Duodenal mucosa (tissue), 2 donors: ENCODE data around the gene GNAL.
"Not testable (repeated sequence)": the region's sequence is repeated elsewhere in the genome, so short reads cannot be mapped to it uniquely, and the experiment has no call there.

Experiments
- H3K27ac ChIP-seq: one replicate; pipeline ENCODE4 v1.7.0; 2013; ENCODE audit warnings: low read depth, low read length
- H3K27me3 ChIP-seq, 2 donors: one replicate each; pipeline ENCODE4 v1.7.0; 2013; ENCODE audit warnings: low read length in 2 of 2, control low read depth in 1 of 2; ENCODE audit not compliant: insufficient read depth in 2 of 2, control insufficient read depth in 1 of 2
- H3K36me3 ChIP-seq, 2 donors: one replicate each; pipeline ENCODE4 v1.7.0; 2013; ENCODE audit warnings: low read length in 2 of 2, control low read depth in 1 of 2; ENCODE audit not compliant: insufficient read depth in 2 of 2, control insufficient read depth in 1 of 2
- H3K4me1 ChIP-seq, 2 donors: one replicate each; pipeline ENCODE4 v1.7.0; 2013; ENCODE audit warnings: low read length in 2 of 2, control low read depth in 1 of 2; ENCODE audit not compliant: insufficient read depth in 2 of 2, control insufficient read depth in 1 of 2
- H3K4me3 ChIP-seq, 2 donors: one replicate each; pipeline ENCODE4 v1.7.0; 2013; ENCODE audit warnings: low read length in 2 of 2, low read depth in 1 of 2
- H3K9ac ChIP-seq, 2 donors: one replicate each; pipeline ENCODE4 v1.7.0; 2013; ENCODE audit warnings: low read length in 2 of 2, low read depth in 1 of 2
- H3K9me3 ChIP-seq, 2 donors: one replicate each; pipeline ENCODE4 v1.7.0; 2013; ENCODE audit warnings: low read length in 2 of 2, control low read depth in 1 of 2; ENCODE audit not compliant: control insufficient read depth in 1 of 2

GNAL gene

GRCh38 chr18:11688972-11689668 lies at the start of gene GNAL:
Gene GNAL, plus strand, starts transcription at chr18:11689264. Its CDS starts 300 bp downstream, at chr18:11689564.
- Histone ChIP-seq H3K27me3 (peaks cover 9 to 17% of the 10 kb centered on the region in 2 donors), H3K4me3 (peak within 1 kb of the TSS; percentile 62 to 69), H3K9me3 (peaks cover 1 to 2% of the 10 kb centered on the region in 2 donors), H3K36me3 (no peaks in the 10 kb centered on the region), H3K4me1 (peaks cover 0 to 9% of the 10 kb centered on the region in 2 donors), H3K9ac (no peak within 1 kb of the TSS), H3K27ac (no peak within 1 kb of the TSS)

DNA sequence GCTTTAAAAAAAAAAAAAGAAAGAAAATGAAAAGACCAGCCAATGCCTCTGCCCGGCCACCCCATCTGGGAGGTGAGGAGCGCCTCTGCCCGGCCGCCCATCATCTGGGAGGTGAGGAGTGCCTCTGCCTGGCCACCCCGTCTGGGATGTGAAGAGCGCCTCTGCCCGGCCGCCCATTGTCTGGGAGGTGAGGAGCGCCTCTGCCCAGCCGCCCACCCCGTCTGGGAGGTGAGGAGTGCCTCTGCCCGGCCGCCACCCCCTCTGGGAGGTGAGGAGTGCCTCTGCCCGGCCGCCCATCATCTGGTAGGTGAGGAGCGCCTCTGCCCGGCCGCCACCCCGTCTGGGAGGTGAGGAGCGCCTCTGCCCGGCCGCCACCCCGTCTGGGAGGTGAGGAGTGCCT lies 41.8 kb upstream of the GNAL start:
- not testable (repeated sequence) for H3K27ac ChIP-seq, H3K4me1 ChIP-seq

GRCh38 chr18:11647804-11648203 lies 41.3 kb upstream of the GNAL start:
- not testable (repeated sequence) for H3K4me3 ChIP-seq, H3K9me3 ChIP-seq, H3K36me3 ChIP-seq, H3K27me3 ChIP-seq, H3K4me1 ChIP-seq, H3K9ac ChIP-seq, H3K27ac ChIP-seq

More for the DNA sequence above, 41.8 kb upstream of the GNAL start:
- H3K9ac ChIP-seq, H3K27me3 ChIP-seq, H3K4me3 ChIP-seq, H3K9me3 ChIP-seq, H3K36me3 ChIP-seq: not testable (repeated sequence)

- Histone ChIP-seq H3K9me3 (no peaks in the 10 kb centered on the region), H3K36me3 (no peaks in the 10 kb centered on the region), H3K27ac (no peak overlapping the region), H3K4me1 (no peaks in the 10 kb centered on the region), H3K4me3 (no peak overlapping the region), H3K9ac (no peak overlapping the region), H3K27me3 (peaks cover 0 to under 1% of the 10 kb centered on the region in 2 donors)
Observed at GRCh38 chr18:11649839-11650238, 39.2 kb upstream of the GNAL start.

DNA sequence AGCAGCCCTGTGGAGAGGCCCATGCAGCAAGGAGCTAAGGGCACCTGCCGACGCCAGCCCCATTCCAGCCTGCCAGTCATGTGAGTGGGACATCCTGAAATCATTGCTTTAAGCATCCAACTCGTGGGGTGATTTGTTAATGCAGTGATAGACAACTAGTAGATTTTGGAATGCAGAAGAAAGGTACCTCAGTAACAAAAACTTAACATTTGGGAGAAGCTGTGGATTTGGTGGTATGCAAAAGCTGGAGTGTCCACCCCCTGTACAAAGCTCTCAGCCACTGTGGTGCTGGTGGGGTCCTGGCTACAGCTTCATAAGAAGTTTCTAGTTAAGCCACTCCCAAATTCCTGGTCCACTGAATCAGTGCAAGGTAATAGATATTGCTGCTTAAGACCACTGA lies 37.2 kb upstream of the GNAL start:
- H3K36me3 ChIP-seq, result no peaks in the 10 kb centered on the region
- no peak overlapping the region for H3K9ac ChIP-seq
- H3K9me3 ChIP-seq, result no peaks in the 10 kb centered on the region
- H3K27me3 ChIP-seq, result peaks cover 0 to 5% of the 10 kb centered on the region in 2 donors
- no peak overlapping the region for H3K27ac ChIP-seq
- H3K4me1 ChIP-seq, result peaks cover 0 to 3% of the 10 kb centered on the region in 2 donors
- H3K4me3 ChIP-seq, result no peak overlapping the region

- H3K27me3 ChIP-seq, result peaks cover 4 to 5% of the 10 kb centered on the region in 2 donors
- H3K9me3 ChIP-seq, result no peaks in the 10 kb centered on the region
- no peaks in the 10 kb centered on the region for H3K36me3 ChIP-seq
- no peak overlapping the region for H3K27ac ChIP-seq
- H3K4me1 ChIP-seq, result peaks cover 0 to 3% of the 10 kb centered on the region in 2 donors
- H3K9ac ChIP-seq, result no peak overlapping the region
- no peak overlapping the region for H3K4me3 ChIP-seq
Observed at GRCh38 chr18:11653521-11653920, 35.5 kb upstream of the GNAL start.

DNA sequence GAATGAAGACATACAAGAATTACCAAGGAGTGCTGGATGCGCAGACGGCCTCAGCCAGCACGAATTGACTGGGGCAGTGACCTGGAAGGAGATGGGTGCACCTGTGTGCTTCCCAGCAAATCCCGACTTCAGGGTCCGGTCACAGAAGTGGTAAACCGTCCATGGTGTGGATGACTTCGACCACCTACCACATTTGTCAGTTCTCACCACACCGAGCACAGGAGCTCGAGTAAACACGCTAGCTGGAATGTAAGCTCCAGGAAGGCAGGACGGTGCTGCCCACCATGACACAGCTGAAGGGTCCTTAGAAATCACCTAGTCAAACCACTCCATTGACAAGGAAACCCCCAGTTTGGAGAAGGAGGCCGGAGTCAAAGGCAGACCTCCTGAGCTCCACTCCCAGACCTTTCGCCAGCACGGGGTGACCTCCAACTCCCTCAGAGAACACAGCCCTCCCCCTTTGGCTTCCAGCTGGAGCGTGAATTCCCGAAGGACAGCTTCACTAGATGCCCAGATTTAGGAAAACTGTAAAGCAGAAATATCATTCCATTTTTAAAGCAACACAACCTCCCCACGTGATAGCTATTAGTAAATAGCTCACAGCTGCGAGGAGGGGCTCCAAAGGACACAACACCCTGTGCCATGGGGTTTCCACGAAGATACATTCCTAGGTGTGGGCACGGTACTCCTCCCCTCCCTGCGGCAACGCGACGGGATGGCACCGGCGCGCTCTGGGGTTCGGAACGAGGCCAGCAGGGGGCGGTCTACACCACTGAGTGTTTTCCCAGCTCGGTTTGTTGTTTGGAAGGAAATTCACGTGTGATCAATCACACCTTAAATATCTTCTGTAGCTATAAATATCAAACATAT lies 34.1 kb upstream of the GNAL start:
- Histone ChIP-seq H3K27me3 (peaks cover 4 to 5% of the 10 kb centered on the region in 2 donors), H3K4me1 (peaks cover 0 to 3% of the 10 kb centered on the region in 2 donors), H3K27ac (no peak overlapping the region), H3K4me3 (no peak overlapping the region), H3K9me3 (no peaks in the 10 kb centered on the region), H3K9ac (no peak overlapping the region), H3K36me3 (no peaks in the 10 kb centered on the region)

DNA sequence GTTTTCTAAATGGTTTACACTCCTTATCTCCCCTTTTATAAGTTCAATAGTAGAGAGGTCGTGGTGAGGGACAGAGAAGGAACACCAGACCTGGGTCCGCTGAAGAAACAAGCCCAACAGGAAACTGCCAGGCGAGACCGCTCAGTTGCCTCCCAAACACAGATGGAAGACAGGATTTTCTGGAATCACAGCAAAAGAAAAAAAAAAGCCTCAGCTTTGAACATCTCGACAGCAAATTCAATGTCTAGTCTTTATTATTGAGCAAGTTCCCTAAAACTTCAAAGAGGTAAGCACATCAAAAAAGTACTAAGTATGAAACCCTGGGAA lies 33.5 kb upstream of the GNAL start:
- Histone ChIP-seq H3K27me3 (peaks cover 4 to 5% of the 10 kb centered on the region in 2 donors), H3K4me3 (no peak overlapping the region), H3K9ac (no peak overlapping the region), H3K4me1 (peaks cover 0 to 3% of the 10 kb centered on the region in 2 donors), H3K9me3 (no peaks in the 10 kb centered on the region), H3K36me3 (no peaks in the 10 kb centered on the region), H3K27ac (no peak overlapping the region)

- H3K9ac ChIP-seq, result no peak overlapping the region
- H3K4me1 ChIP-seq, result peaks cover 0 to 3% of the 10 kb centered on the region in 2 donors
- peaks cover 4 to 5% of the 10 kb centered on the region in 2 donors for H3K27me3 ChIP-seq
- no peak overlapping the region for H3K27ac ChIP-seq
- H3K4me3 ChIP-seq, result no peak overlapping the region
- no peaks in the 10 kb centered on the region for H3K36me3 ChIP-seq
- H3K9me3 ChIP-seq, result no peaks in the 10 kb centered on the region
Observed at GRCh38 chr18:11657152-11657551, 31.9 kb upstream of the GNAL start.

- Histone ChIP-seq H3K36me3 (no peaks in the 10 kb centered on the region), H3K27ac (no peak overlapping the region), H3K9ac (no peak overlapping the region), H3K4me1 (peaks cover 0 to 3% of the 10 kb centered on the region in 2 donors), H3K9me3 (no peaks in the 10 kb centered on the region), H3K4me3 (no peak overlapping the region), H3K27me3 (peaks cover 4 to 5% of the 10 kb centered on the region in 2 donors)
Observed at GRCh38 chr18:11657554-11657953, 31.5 kb upstream of the GNAL start.
